NCI-H2196 (cell line): ENCODE results near the gene SOCS4.
"Not testable (repeated sequence)": the region's sequence is repeated elsewhere in the genome, so short reads cannot be mapped to it uniquely, and the experiment has no call there.

Experiments
- DNase-seq: peaks from one replicate; lab custom pipeline; 2025; ENCODE audit not compliant: unreplicated experiment; lab: John Stamatoyannopoulos, UW

The SOCS4 gene, protein sequence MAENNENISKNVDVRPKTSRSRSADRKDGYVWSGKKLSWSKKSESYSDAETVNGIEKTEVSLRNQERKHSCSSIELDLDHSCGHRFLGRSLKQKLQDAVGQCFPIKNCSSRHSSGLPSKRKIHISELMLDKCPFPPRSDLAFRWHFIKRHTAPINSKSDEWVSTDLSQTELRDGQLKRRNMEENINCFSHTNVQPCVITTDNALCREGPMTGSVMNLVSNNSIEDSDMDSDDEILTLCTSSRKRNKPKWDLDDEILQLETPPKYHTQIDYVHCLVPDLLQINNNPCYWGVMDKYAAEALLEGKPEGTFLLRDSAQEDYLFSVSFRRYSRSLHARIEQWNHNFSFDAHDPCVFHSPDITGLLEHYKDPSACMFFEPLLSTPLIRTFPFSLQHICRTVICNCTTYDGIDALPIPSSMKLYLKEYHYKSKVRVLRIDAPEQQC

DNA sequence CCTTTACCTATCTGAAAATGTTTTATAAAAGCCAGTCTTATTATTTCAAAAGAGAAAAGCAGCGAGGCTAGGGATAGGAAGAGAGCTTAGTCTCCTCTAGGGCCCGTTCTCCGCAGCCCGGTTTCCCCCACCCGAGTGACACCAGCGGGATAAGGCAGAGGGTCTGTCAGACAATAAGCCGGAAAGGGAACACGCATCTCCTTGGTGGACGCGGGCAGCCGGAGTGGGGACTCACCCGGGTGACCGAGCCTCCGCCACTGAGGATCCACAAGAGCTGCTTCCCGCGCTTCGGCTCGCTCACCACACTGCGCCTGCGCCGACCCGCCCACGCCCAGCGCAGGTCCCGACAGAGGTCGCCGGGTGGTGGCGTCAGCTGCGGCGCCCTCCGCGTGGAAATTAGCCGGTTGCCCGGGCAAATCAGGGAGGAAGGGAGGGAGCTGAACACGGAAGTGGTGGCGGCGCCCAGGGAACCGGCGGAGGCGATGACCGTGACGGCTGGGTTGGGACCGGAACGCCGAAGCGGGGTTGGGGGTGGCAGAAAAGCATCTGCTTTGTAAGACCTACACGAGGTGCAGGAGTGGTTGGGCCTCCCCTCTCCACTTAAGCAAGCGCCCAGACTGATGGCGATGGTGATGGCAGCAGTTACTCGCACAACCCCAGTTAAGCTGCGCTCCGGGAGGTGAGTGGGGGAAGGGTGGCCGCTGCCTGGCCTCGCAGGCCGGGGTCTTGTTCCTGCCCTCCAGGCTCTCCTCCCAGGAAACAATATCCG is at the start of gene SOCS4, which contains the start of gene WDHD1:
TSS of gene SOCS4 (plus strand) at position 444 of the 769 bp plus-strand sequence. CDS start 15,806 bp downstream, outside the sequence.
TSS of gene WDHD1 (minus strand) at position 307 of the 769 bp plus-strand sequence. CDS start 312 bp downstream, outside the sequence.
- DNase-seq = peak; percentile 94

DNA sequence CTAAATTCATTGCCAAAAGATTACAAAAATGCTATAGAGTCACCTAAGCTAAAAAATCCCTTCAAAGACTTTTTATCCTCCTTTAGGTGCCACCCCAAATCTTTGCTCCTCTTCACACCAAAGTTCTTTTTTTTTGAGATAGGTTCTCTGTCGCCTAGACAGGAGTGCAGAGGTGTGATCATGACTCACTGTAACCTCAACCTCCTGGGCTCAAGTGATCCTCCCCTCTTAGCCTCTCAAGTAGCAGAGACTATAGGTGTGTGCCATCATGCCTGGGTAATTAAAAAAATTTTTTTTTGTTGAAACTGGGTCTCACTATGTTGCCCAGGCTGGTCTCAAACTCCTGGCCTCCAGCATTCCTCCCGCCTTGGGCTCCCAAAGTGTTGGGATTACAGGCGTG is 48.0 kb upstream of the SOCS4 start:
- DNase-seq = no peak

DNA sequence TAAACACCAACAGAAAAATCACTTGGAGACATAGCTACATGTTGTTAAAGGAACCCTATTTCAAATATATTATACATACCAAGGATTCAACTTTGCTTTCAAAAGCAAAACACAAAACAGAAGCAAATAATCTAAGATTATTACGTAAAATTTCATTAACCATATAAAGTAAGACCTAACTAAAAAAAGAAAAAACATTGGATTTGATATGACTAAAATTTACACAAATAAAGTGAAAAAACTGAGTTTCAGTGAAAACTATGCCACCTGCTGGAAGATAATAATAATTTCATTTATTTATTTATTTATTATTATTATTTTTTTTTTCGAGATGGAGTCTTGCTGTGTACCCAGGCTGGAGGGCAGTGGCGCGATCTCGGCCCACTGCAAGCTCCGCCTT is 45.3 kb upstream of the SOCS4 start:
- DNase-seq = no peak

DNA sequence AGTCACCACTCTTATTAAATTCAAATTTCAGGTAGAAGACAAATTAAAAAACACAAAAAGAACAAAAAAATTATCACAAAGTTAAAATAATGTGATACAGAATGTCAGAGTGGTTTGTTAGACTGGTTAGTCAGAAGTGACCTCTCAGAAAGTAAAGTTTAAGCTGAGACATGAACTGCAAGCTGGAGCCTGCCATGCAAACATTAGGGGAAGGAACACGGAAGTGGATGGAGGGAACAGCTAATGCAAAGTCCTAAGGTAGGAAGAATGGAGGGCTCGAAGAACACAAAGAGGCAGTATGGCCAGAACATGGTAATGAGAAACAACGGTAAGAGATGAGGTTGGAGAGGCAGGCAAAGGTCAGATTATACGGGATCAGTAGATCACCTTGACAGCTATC is 41.9 kb upstream of the SOCS4 start:
- no peak for DNase-seq

DNA sequence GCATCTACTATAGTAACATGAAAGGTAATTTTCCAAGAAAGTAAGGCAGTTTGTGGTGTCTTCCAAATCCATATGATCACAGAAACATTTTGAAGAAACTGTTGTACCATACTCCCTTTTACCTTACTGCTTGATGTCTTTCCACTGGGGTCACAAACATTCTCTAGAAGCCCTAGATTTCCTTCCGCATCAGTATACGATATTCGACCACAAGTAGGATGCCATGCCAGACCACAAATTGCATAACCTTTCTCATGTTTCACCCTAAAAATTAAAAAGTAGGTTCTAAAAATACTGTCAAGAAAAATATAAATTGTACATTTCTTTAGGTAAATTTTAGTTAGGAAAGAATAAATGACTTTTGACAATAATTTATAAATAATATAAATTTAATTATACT is 26.7 kb upstream of the SOCS4 start:
- no peak for DNase-seq

DNA sequence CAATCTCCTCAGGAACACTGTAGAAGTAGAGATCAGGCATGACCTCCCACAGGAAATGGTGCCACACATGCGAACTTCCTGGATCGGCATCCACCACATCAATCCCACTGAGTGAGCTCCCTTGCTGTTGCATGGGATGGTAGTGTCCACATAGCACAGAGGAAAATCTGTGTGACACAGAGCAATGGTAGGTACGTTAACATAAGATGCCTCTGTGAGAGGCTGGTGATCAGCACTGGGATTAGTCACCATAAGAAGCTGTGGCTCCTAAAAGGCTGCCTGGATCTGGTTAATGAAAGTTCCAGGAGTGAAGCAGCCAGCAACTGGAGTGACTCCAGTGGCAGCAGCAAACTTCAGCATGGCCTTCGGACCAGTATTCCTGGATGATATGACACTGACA is 22.0 kb upstream of the SOCS4 start:
- DNase-seq = no peak

DNA sequence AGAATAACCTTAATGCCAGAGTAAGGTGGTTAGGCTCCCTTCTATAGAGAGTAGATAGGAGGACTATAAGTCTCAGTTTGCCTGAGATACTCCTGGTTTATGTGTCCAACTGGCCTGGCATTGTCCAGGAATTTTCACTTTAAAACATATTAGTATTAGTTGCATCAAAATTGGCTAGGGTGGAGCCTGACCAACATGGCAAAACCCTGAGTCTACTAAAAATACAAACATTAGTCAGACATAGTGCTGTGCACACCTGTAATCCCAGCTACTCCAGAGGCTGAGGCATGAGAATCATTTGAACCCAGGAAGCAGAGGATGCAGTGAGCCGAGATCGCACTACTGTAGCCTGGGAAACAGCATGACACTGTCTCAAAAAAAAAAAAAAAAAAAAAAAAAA is 12.0 kb upstream of the SOCS4 start:
- no peak for DNase-seq

DNA sequence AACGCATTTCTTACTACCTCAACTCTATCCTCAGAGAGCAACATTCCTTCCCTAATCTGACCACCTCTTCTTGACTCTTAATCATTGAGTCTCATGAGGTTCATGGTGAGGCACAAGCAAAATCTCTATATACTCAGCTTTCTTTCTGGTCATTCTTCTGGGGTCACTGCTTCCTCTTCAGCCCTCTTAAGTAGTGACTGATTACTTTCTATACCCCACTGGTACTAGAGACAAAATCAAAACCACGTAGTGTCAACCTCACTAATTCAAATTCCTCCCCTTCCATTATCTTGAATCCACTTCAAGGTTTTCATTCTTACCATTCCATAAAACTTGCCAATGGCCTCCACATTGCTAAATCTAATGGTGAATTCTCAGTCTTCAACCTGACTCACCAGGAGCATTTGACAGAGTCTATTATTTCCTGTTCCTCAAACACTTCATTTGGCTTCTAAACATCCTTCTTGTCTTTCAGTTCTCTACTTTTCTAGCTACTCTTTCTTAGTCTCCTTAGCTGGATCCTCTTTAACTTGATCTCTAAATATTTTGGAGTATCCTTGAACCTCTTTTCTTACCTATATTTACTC is 7.0 kb upstream of the SOCS4 start:
- DNase-seq = no peak

DNA sequence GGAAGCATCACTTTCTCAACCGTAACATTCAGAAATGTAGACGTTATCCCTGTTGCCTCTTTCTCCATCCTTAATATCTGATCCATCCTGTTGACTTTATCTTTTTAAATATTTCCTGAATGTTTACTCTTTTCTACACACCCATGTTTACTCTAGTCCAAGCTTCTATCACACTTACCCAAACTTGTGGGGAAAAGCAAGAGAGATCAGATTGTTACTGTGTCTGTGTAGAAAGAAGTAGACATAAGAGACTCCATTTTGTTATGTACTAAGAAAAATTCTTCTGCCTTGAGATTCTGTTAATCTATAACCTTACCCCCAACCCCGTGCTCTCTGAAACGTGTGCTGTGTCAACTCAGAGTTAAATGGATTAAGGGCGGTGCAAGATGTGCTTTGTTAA is 2.7 kb upstream of the SOCS4 start:
- not testable (repeated sequence) for DNase-seq

DNA sequence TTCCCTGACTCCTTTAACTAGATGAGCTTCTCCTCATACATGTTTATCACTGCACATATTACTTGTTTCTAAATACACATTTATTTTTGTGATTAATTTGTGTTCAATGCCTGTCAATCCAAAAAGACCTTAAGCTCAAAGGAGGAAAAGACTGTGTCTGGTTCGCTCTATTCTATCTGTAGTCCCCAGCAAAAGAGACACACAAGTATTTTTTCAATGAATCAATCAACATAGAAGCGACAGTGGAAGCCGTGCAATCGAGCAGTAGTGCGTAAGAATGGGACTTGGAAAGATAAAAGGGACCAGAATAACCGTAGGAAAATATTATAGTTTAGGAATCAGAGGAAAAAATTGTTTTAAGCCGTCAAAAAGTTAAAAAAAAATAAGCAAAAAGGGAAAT is 1.1 kb upstream of the SOCS4 start:
- no peak for DNase-seq

DNA sequence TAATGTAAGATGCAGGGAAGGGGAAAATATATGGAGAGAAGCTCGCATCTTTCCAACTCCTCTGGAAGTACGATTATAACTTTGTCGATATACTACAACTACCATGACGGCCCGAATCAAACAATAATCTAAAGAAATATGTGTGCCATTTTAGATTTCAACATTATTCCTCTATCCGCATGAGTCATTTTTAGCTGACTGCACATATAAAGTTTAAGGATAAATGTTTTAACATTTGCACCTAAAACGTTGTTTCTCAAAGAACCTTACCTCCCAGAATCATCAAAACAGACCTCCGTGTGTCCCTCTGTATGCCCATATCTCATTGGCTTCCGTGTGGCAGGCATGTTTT is 619 bp upstream of the SOCS4 start:
- no peak for DNase-seq

DNA sequence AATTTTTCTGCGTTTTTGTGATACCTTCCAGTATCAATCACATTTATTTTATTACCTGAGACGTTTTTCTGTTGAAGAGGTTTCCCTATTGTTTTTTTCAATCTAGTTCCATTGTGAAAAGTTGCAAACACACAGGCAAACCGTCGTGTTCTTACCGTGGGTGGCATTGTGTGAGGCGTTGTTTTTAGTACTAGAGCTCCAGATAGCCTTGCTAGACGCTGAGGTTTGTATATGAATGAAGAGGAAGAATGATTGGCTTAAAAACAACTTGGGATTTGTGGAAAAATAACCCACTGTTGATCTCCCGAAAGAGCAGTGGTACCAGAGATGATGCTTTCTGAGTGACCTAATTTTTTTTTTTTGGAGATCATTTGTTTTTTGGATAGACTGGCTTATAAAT is 1.0 kb downstream of the SOCS4 start:
- DNase-seq = no peak

DNA sequence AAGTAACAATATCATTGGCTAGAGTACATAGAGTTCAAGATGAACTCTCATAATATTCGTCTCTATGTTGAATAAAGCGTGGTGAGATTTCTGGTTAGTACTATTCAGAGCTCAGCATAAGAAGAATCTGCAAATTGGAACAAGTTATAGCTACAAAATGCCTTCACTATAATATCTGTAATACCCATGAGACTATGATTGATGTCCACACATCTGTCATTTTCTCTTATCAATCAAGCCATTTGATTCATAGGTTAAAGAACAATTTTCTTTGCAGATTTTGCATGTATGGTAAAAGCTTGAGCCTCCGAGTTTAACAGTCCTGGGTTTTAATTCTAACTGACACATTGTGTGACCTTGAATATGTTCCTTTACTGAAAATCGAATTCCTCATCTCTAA is 1.4 kb downstream of the SOCS4 start:
- no peak for DNase-seq

DNA sequence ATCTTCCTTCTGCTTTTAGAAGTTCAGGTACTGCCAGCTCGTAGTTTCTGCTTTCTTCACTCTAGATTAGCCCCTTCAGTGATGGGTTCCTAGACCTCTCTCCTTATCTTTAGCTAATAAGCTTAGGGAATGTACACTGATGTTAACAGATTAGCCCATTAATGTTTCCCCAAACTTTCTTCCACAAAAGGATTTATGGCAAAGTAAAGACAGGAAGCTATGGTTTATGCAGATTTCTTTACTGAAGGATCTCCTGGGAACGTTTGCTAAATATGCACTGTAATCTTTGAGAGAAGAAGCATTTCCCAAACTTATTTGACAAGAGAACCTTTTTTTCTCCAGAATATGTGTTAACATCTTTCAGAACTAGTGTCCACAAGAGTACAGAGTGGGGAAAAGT is 4.2 kb downstream of the SOCS4 start:
- no peak for DNase-seq

DNA sequence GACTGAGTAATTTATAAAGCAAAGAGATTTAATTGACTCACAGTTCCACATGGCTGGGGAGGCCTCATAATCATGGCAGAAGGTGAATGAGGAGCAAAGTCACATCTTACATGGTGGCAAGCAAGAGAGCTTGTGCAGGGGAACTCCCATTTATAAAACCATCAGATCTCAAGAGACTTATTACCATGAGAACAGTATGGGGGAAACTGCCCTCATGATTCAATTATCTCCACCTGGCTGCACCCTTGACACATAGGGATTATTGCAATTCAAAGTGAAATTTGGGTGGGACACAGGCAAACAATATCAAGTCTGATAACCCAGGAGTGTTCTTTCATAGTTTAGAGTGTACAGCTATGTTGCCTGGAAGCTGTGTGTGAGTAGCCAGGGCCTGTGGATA is 11.0 kb downstream of the SOCS4 start:
- DNase-seq = not testable (repeated sequence)

DNA sequence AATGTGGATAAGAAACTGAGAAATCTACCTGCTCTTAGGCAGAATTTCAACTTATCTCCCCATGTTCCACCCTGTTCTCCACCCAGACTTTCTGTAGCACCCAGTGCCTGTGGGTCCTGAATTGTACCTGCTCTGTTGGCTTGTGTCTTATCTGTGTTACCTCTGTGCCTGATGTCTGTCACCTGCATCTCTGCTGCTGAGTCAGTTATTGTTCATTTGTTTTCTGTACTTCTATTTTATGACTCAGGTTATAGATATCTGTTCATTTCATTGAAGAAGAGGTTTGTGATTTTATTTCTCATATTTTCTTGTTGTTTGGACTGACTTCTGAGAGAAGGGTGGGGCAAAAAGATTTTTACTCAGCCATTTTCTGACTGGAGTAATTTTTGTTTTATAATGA is 11.7 kb downstream of the SOCS4 start:
- DNase-seq = no peak

DNA sequence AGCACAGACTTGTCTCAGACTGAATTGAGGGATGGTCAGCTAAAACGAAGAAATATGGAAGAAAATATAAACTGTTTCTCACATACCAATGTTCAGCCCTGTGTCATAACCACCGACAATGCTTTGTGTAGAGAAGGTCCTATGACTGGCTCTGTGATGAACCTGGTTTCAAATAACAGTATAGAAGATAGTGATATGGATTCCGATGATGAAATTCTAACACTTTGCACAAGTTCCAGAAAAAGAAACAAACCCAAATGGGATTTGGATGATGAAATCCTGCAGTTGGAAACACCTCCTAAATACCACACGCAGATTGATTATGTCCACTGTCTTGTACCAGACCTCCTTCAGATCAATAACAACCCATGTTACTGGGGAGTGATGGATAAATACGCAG is 16.5 kb downstream of the SOCS4 start:
- DNase-seq = no peak

DNA sequence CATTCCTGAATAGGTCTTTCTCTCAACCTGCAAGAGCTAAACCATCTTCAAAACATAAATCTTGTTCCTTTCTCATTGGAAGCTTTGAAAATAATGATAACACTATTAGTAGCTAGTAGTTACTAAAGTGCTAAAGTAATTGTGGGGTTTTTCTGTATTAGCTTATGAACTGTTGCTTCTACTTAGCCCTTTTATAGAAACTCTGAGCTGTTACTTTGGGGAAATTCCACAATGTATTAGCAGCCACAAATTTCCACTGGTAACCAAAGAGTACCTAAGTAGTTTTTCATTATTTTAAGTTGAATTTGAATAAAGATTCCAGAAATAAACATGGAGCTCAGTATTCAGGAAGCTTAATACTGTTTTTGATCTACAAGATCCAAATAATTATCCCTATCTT is 18.1 kb downstream of the SOCS4 start:
- DNase-seq = no peak

DNA sequence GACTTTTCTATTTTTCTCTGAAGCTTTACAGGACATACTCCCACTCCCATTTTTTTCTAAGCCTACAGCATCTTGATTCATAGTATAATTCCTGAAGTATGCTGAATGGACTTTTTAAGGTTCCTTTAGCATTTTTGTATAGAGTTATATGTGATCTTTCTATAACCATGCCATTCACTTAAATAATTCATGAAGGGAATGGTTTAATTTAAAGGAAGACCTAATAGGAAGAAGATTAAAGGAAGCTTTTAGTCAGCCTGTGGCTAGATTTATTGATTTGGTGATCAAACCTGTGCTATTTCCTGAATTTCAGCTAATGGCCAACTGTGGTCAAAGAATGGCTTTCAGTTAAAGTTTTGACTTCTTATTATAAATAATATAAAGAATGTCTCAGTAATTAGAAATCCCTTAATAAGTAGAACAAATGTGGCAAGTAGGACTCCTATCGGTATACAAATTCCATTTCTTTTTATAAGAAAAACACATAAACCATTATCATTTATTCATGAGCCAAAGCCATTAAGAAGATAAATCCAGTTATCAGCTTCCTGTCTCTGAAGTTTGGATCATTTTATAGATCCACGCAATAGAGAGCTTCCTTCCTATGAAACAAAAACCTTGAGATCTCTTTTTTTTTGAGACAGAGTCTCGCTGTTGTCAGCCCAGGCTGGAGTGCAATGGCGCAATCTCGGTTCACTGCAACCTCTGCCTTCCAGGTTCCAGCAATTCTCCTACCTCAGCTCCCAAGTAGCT is 20.4 kb downstream of the SOCS4 start:
- DNase-seq = no peak

DNA sequence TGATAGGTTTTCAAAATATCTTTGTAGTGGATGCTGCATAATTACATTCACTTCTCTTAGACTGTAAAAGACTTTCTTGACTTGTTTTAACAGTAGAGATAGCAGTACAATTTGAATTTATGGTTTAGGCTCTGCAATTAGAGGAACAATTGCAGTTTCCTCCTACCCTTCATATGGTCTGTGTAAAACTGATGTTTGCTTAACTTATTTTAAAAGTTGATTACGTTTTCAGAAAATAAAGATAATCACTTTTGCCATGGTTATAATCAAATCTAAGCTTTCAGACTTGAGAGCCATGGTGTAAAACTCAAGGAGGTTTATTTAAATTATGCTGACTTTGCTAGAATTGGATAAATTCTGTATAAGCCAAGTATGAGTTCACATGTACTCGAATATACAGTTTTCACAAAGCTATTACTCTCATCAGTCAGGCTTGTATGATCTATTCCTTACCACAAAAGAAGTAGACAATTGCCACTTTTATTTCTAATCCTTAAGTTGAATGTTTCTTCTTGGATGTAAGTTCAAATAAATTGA is 21.9 kb downstream of the SOCS4 start:
- no peak for DNase-seq

DNA sequence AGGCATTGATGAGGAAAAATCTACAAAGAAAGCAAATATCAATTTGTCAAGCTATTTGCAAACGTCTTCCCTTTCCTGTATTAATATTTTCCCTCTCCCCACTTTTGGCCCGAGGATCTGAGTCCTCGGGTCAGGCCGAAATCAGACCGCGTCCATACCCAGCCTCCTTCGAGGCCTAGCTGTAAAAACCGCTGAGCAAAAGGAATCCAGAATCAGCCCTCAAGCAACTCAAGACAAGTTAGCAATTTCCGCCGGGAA is 24.1 kb downstream of the SOCS4 start:
- DNase-seq = no peak
